Medulla oblongata (tissue), 1 donor: ENCODE measurements around the gene MCC.
A peak's percentile ranks its signal among the peaks of the same experiment; 100 is the strongest.

Source experiments
- DNase-seq: peaks from one replicate; pipeline ENCODE4 v3.0.0-alpha.2; 2015; ENCODE audit errors: extremely low spot score

MCC gene

GRCh38 chr5:113202287-113202686 is 286.0 kb downstream of the MCC start:
- no peak for DNase-seq

- no peak for DNase-seq
Observed at GRCh38 chr5:113201715-113202114, 286.5 kb downstream of the MCC start.

- DNase-seq: no peak
Observed at GRCh38 chr5:113199122-113199905, 288.9 kb downstream of the MCC start.

GRCh38 chr5:113197456-113198200 is 290.6 kb downstream of the MCC start:
- no peak for DNase-seq

GRCh38 chr5:113195771-113196170 is 292.5 kb downstream of the MCC start:
- no peak for DNase-seq

GRCh38 chr5:113195251-113195650 is 293.0 kb downstream of the MCC start:
- DNase-seq: no peak

- no peak for DNase-seq
Observed at GRCh38 chr5:113194591-113194990, 293.7 kb downstream of the MCC start.

GRCh38 chr5:113194125-113194524 is 294.1 kb downstream of the MCC start:
- DNase-seq: no peak

- DNase-seq: no peak
Observed at GRCh38 chr5:113193311-113193978, 294.8 kb downstream of the MCC start.

- DNase-seq: no peak
Observed at GRCh38 chr5:113192541-113192940, 295.7 kb downstream of the MCC start.

GRCh38 chr5:113190347-113190746 is 297.9 kb downstream of the MCC start:
- DNase-seq: no peak

GRCh38 chr5:113189291-113189690 is 299.0 kb downstream of the MCC start:
- DNase-seq: no peak

GRCh38 chr5:113188436-113188835 is 299.8 kb downstream of the MCC start:
- no peak for DNase-seq

- DNase-seq: peak; percentile 58
Observed at GRCh38 chr5:113187906-113188305, 300.3 kb downstream of the MCC start.

- no peak for DNase-seq
Observed at GRCh38 chr5:113186061-113186460, 302.2 kb downstream of the MCC start.

- no peak for DNase-seq
Observed at GRCh38 chr5:113183694-113184093, 304.6 kb downstream of the MCC start.

GRCh38 chr5:113182658-113183344 is 305.5 kb downstream of the MCC start:
- DNase-seq: no peak

- DNase-seq: no peak
Observed at GRCh38 chr5:113181853-113182490, 306.3 kb downstream of the MCC start.

- no peak for DNase-seq
Observed at GRCh38 chr5:113181409-113181808, 306.8 kb downstream of the MCC start.

GRCh38 chr5:113179156-113179555 is 309.1 kb downstream of the MCC start:
- DNase-seq: no peak

- no peak for DNase-seq
Observed at GRCh38 chr5:113178073-113178779, 310.0 kb downstream of the MCC start.
